RPMI8226 (cell line): ENCODE data around the gene SYNGR3.
A peak's percentile ranks its signal among the peaks of the same experiment; 100 is the strongest.
"Not testable (repeated sequence)": the region's sequence is repeated elsewhere in the genome, so short reads cannot be mapped to it uniquely, and the experiment has no call there.

Source experiments
- DNase-seq: peaks from one replicate; pipeline ENCODE4 v3.0.0-alpha.2; 2015

Gene SYNGR3

GRCh38 chr16:2011726-2012125 lies 22.0 kb downstream of the SYNGR3 start:
- DNase-seq: not testable (repeated sequence)

GRCh38 chr16:2013527-2013926 lies 23.8 kb downstream of the SYNGR3 start:
- DNase-seq: no peak

- DNase-seq: no peak
Measured at GRCh38 chr16:2015117-2015946, 25.6 kb downstream of the SYNGR3 start.

GRCh38 chr16:2015947-2016208 lies 26.1 kb downstream of the SYNGR3 start:
- no peak for DNase-seq

- no peak for DNase-seq
Measured at GRCh38 chr16:2016407-2016922, 26.7 kb downstream of the SYNGR3 start.

- DNase-seq: peak; percentile 66
Measured at GRCh38 chr16:2019518-2019920, 29.7 kb downstream of the SYNGR3 start, which contains the start of gene NPW. Gene NPW, plus strand, starts transcription at chr16:2019785.

- peak; percentile 54 for DNase-seq
Measured at GRCh38 chr16:2019921-2020831, 30.4 kb downstream of the SYNGR3 start.

- peak; percentile 53 for DNase-seq
Measured at GRCh38 chr16:2022723-2023091, 32.9 kb downstream of the SYNGR3 start.

- DNase-seq: peak; percentile 94
Measured at GRCh38 chr16:2023092-2024031, 33.6 kb downstream of the SYNGR3 start.

- DNase-seq: no peak
Measured at GRCh38 chr16:2024032-2024420, 34.3 kb downstream of the SYNGR3 start.

- DNase-seq: no peak
Measured at GRCh38 chr16:2025251-2025650, 35.5 kb downstream of the SYNGR3 start.

GRCh38 chr16:2025878-2026460 lies 36.2 kb downstream of the SYNGR3 start:
- no peak for DNase-seq

- peak; percentile 61 for DNase-seq
Measured at GRCh38 chr16:2026461-2027023, 36.8 kb downstream of the SYNGR3 start, which contains the start of gene NHERF2. Gene NHERF2, plus strand, starts transcription at chr16:2026902. Its CDS starts 104 bp downstream, at chr16:2027006.

GRCh38 chr16:2027024-2028010 lies 37.5 kb downstream of the SYNGR3 start:
- DNase-seq: peak; percentile 63

GRCh38 chr16:2028146-2028545 lies 38.4 kb downstream of the SYNGR3 start:
- DNase-seq: no peak

- no peak for DNase-seq
Measured at GRCh38 chr16:2028620-2029220, 39.0 kb downstream of the SYNGR3 start.

GRCh38 chr16:2029350-2029749 lies 39.6 kb downstream of the SYNGR3 start:
- no peak for DNase-seq

- DNase-seq: no peak
Measured at GRCh38 chr16:2030036-2030435, 40.3 kb downstream of the SYNGR3 start.

- DNase-seq: no peak
Measured at GRCh38 chr16:2031081-2031577, 41.4 kb downstream of the SYNGR3 start.
